Upper lobe of left lung (tissue), 6 donors: ENCODE results near the gene GSTT4. TPM values are rescaled to one million over a fixed set of nuclear protein-coding genes. Genes with fewer than 3 reads are reported as not detected.
"Not testable (repeated sequence)": the region's sequence is repeated elsewhere in the genome, so short reads cannot be mapped to it uniquely, and the experiment has no call there.

Source experiments
- ATAC-seq, 2 donors: fragments of 200-7000 bp; cut with Tn5 transposase; one replicate each; pipeline ENCODE4 v1.9.1; 2022; ENCODE audit warnings: mild to moderate bottlenecking in 2 of 2, moderate library complexity in 2 of 2; ENCODE audit not compliant: low FRiP score in 2 of 2
- DNase-seq, 2 donors: peaks; one replicate each; pipeline ENCODE4 v3.0.0-alpha.2; 2019 to 2020
- H3K27ac ChIP-seq, 4 donors: fragments of 200-600 bp; sonication (generic); one replicate each; pipeline ENCODE4 v1.5.1; 2016 to 2019
- H3K27me3 ChIP-seq, 4 donors: fragments of 200-600 bp; sonication (generic); one replicate each; pipeline ENCODE4 v1.5.1; 2017 to 2019
- H3K36me3 ChIP-seq, 4 donors: fragments of 200-600 bp; sonication (generic); one replicate each; pipeline ENCODE4 v1.5.1; 2016 to 2019
- H3K4me1 ChIP-seq, 4 donors: fragments of 200-600 bp; sonication (generic); one replicate each; pipeline ENCODE4 v1.5.1; 2018 to 2019
- H3K4me3 ChIP-seq, 4 donors: fragments of 200-600 bp; sonication (generic); one replicate each; pipeline ENCODE4 v1.5.1; 2017 to 2019; ENCODE audit warnings: mild to moderate bottlenecking in 2 of 4, moderate library complexity in 1 of 4
- H3K9me3 ChIP-seq, 4 donors: fragments of 200-600 bp; sonication (generic); one replicate each; pipeline ENCODE4 v1.5.1; 2018 to 2019
- EP300 ChIP-seq, 4 donors: sonication (generic); formaldehyde crosslinking; IDR thresholded peaks; one replicate each; pipeline ENCODE4 v1.5.1; 2017; ENCODE audit warnings: antibody characterized with exemption in 4 of 4, control low read depth in 2 of 4
- POLR2A ChIP-seq, 4 donors: fragments of 450-650 bp; IDR thresholded peaks; one replicate each; pipeline ENCODE4 v1.5.1; 2016 to 2017; ENCODE audit warnings: antibody characterized with exemption in 4 of 4, mild to moderate bottlenecking in 2 of 4
- POLR2AphosphoS5 ChIP-seq, 2 donors: sonication (generic); formaldehyde crosslinking; IDR thresholded peaks; one replicate each; pipeline ENCODE4 v1.5.1; 2017; ENCODE audit warnings: antibody characterized with exemption in 2 of 2
- WGBS, 2 donors: methylation state at CpG; one replicate each; pipeline ENCODE4 v1.1.5; 2017 to 2018; 5-methylcytosine and 5-hydroxymethylcytosine counted together
- total RNA-seq, 6 donors: library from RNA; depleted of rRNA in 4 of 6; stranded (reverse); fragments of >200 nt in 4 of 6; gene quantifications; one replicate each; pipeline versions ENCODE4 v1.1.0 to v1.2.1, GENCODE V29; 2016 to 2021
- TF ChIP-seq, protein P1 (sequence below), 6 experiments: fragments of 450-650 bp in 4 of 6; fragments of 200-600 bp in 2 of 6; sonication (generic) in 2 of 6; IDR thresholded peaks; one replicate each; pipeline ENCODE4 v1.5.1; 2016 to 2019; ENCODE audit warnings: antibody characterized with exemption in 6 of 6
- donor health status: DM: no; HTN: no; CAD: no; lungs with moderate emphysema.
- donor health status: DM: no; HTN: yes; CAD: no; lungs with severe emphysema.

The GSTT4 gene
- total RNA-seq, 6 donors from 2014 or later: not detected

DNA sequence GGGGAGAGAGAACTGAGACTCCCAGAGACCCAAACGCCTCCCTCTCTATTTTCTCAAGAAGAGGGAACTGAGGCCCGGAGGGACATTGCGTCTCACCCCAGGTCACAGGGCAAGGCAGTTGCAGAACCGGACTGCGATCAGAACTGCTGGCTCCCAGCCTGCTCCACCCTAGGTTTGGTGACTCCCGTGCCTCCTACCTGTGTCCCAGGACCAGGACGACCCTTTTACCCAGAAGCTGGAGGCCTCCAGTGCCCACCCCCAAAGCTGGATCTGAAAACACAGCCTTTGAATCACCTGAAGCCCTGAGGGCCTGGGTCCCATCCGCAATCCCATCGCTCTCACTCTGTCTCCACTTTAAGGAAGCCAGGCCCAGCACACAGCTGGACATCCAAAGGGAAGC is 1.4 kb downstream of the GSTT4 start:
- 80 to 85% methylated on average over 9 of the region's 9 CpGs for WGBS, 2 donors
- Histone ChIP-seq H3K4me3 (no peak overlapping the region), H3K27ac (no peak overlapping the region), H3K36me3 (no peaks in the 10 kb centered on the region), H3K4me1 (no peaks in the 10 kb centered on the region), H3K27me3 (no peaks in the 10 kb centered on the region), H3K9me3 (no peaks in the 10 kb centered on the region)
- no peak for DNase-seq
- TF ChIP-seq POLR2AphosphoS5 (IDR thresholded peaks at IDR 0.05) (no peak), EP300 (IDR thresholded peaks at IDR 0.05) (no peak), POLR2A (IDR thresholded peaks at IDR 0.05) (no peak)
- TF ChIP-seq, protein P1, sequence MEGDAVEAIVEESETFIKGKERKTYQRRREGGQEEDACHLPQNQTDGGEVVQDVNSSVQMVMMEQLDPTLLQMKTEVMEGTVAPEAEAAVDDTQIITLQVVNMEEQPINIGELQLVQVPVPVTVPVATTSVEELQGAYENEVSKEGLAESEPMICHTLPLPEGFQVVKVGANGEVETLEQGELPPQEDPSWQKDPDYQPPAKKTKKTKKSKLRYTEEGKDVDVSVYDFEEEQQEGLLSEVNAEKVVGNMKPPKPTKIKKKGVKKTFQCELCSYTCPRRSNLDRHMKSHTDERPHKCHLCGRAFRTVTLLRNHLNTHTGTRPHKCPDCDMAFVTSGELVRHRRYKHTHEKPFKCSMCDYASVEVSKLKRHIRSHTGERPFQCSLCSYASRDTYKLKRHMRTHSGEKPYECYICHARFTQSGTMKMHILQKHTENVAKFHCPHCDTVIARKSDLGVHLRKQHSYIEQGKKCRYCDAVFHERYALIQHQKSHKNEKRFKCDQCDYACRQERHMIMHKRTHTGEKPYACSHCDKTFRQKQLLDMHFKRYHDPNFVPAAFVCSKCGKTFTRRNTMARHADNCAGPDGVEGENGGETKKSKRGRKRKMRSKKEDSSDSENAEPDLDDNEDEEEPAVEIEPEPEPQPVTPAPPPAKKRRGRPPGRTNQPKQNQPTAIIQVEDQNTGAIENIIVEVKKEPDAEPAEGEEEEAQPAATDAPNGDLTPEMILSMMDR (IDR thresholded peaks at IDR 0.05): no peak
- no peak for ATAC-seq

DNA sequence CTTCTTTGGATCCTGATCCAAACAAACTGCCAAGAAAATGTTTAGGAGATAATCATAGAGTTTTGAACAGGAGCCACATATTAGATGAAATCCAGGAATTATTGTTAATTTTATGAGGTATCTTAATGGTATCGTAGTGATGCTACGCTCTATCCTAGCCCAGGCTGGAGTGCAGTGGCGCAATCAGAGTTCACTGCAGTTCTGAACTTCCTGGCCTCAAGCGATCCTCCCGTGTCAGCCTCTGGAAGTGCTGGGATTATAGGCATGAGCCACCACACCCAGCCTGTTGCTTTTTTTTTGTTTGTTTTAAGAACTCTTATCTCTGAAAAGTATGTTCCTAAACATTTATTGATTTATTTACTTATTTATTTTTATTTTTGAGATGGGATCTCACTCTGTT is 2.4 kb downstream of the GSTT4 start:
- DNase-seq (no peak), ATAC-seq (no peak)
- Histone ChIP-seq H3K4me3 (no peak overlapping the region), H3K4me1 (no peaks in the 10 kb centered on the region), H3K36me3 (no peaks in the 10 kb centered on the region), H3K27me3 (no peaks in the 10 kb centered on the region), H3K27ac (no peak overlapping the region), H3K9me3 (no peaks in the 10 kb centered on the region)
- TF ChIP-seq EP300 (IDR thresholded peaks at IDR 0.05): no peak
- TF ChIP-seq POLR2A (IDR thresholded peaks at IDR 0.05): no peak
- TF ChIP-seq, protein P1 (IDR thresholded peaks at IDR 0.05): no peak
- TF ChIP-seq POLR2AphosphoS5 (IDR thresholded peaks at IDR 0.05): no peak
- WGBS, 2 donors: 73 to 82% methylated on average over 5 of the region's 5 CpGs

DNA sequence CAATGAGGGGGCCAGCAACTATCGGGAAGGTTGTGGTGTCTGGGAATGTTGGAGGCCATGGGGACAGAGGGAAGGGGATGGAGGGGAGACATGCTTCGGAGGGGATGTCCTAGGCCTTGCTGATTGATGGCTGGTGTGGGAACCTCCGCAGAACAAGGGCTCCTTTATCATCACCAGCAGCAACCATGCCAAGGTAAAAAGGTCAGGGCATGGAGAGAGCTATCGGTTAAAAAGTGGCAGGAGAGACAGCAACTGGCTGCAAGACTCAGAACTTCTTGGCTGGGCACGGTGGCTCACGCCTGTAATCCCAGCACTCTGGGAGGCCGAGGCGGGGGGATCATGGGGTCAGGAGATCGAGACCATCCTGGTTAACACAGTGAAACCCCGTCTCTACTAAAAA is 3.0 kb downstream of the GSTT4 start:
- Histone ChIP-seq H3K9me3 (no peaks in the 10 kb centered on the region), H3K36me3 (no peaks in the 10 kb centered on the region), H3K27ac (no peak overlapping the region), H3K4me1 (no peaks in the 10 kb centered on the region), H3K27me3 (no peaks in the 10 kb centered on the region), H3K4me3 (no peak overlapping the region)
- WGBS, 2 donors: 89 to 93% methylated on average over 10 of the region's 10 CpGs
- TF ChIP-seq POLR2A (IDR thresholded peaks at IDR 0.05): no peak
- TF ChIP-seq, protein P1 (IDR thresholded peaks at IDR 0.05): no peak
- TF ChIP-seq EP300 (IDR thresholded peaks at IDR 0.05): no peak
- no peak for TF ChIP-seq POLR2AphosphoS5 (IDR thresholded peaks at IDR 0.05)
- DNase-seq (no peak), ATAC-seq (no peak)

DNA sequence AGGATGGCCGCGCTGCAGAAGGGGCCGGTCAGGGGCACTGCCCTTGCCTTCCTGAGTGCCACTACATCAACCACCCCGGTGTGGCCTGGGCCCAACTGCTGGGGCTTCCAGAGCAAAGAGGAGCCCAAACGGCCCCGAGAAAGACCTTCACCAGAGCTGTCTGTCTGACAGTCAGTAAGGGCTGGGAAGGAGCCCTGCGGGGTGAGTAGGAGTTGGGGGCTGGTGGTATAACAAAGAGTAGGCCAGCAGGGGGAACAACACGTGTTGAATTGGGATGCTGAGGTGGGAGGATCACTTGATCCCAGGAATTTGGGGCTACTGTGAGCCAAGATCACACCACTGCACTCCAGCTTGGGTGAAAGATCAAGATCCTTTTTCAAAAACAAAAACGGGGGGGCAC is 3.9 kb downstream of the GSTT4 start:
- WGBS, 2 donors: 74 to 87% methylated on average over 6 to 9 of the region's 9 CpGs

DNA sequence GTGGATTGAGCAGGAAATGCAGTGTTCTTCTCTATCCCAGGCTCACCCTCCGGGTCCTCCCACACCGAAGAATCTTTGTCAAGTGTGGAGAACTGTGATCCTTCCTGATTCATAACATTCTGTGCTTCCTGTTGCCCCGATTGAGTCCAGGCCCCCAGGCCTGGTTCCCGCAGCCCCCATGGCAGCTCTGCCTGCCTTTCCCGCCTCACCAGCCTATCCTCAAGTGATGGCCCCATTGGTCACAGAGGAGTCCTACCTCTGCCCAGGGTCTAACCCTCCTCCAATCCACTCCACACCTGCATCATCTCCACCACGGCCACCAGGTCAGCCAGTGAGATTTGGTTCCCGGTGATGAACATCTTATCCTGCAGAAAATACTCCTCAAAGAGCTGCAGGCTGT is 5.5 kb downstream of the GSTT4 start:
- not testable (repeated sequence) for H3K9me3 ChIP-seq, H3K36me3 ChIP-seq, H3K4me1 ChIP-seq, H3K27ac ChIP-seq, H3K4me3 ChIP-seq, H3K27me3 ChIP-seq, DNase-seq
- ATAC-seq: peak in 1 of 2 donors; percentile 47
- 80 to 87% methylated on average over 7 of the region's 7 CpGs for WGBS, 2 donors

More for the DNA sequence above, 3.9 kb downstream of the GSTT4 start:
- no peaks in the 10 kb centered on the region for H3K4me1 ChIP-seq
- no peaks in the 10 kb centered on the region for H3K27me3 ChIP-seq
- no peaks in the 10 kb centered on the region for H3K36me3 ChIP-seq
- H3K9me3 ChIP-seq: no peaks in the 10 kb centered on the region
- no peak for TF ChIP-seq EP300 (IDR thresholded peaks at IDR 0.05)
- TF ChIP-seq, protein P1 (IDR thresholded peaks at IDR 0.05): no peak
- no peak for TF ChIP-seq POLR2AphosphoS5 (IDR thresholded peaks at IDR 0.05)
- no peak for TF ChIP-seq POLR2A (IDR thresholded peaks at IDR 0.05)
- H3K27ac ChIP-seq: no peak overlapping the region
- DNase-seq: peak in 1 of 2 donors; percentile 62
- no peak overlapping the region for H3K4me3 ChIP-seq
- ATAC-seq: no peak
